Skeletal muscle tissue (tissue), 4 donors: Measurements from ENCODE around the gene CASKIN2. TPM values are rescaled to one million over a fixed set of nuclear protein-coding genes. Genes with fewer than 3 reads are reported as not detected.

Experiments
- H3K27ac ChIP-seq: one replicate; pipeline ENCODE4 v1.7.0; 2013; ENCODE audit warnings: mild to moderate bottlenecking, low read depth, low read length, inconsistent platforms
- H3K27me3 ChIP-seq, 3 donors: one replicate each; pipeline ENCODE4 v1.7.0; 2013; ENCODE audit warnings: low read length in 3 of 3; ENCODE audit not compliant: control insufficient read depth in 3 of 3, insufficient read depth in 3 of 3
- H3K36me3 ChIP-seq, 3 donors: one replicate each; pipeline ENCODE4 v1.7.0; 2013; ENCODE audit warnings: low read length in 3 of 3; ENCODE audit not compliant: control insufficient read depth in 3 of 3, insufficient read depth in 3 of 3
- H3K4me1 ChIP-seq, 3 donors: one replicate each; pipeline ENCODE4 v1.7.0; 2013; ENCODE audit warnings: low read length in 3 of 3, mild to moderate bottlenecking in 3 of 3; ENCODE audit not compliant: control insufficient read depth in 3 of 3, insufficient read depth in 3 of 3
- H3K4me3 ChIP-seq, 3 donors: one replicate each; pipeline ENCODE4 v1.7.0; 2013; ENCODE audit warnings: low read length in 3 of 3
- H3K9ac ChIP-seq, 3 donors: one replicate each; pipeline ENCODE4 v1.7.0; 2013; ENCODE audit warnings: low read length in 3 of 3, mild to moderate bottlenecking in 3 of 3, moderate library complexity in 2 of 3, low read depth in 1 of 3
- H3K9me3 ChIP-seq, 3 donors: one replicate each; pipeline ENCODE4 v1.7.0; 2013; ENCODE audit warnings: low read length in 3 of 3; ENCODE audit not compliant: control insufficient read depth in 3 of 3
- total RNA-seq: library from RNA; depleted of rRNA; stranded (reverse); fragments of >200 nt; gene quantifications from one replicate; pipeline ENCODE4 v1.2.3, GENCODE V29; 2014
- donor health status: Osteomylitis.

Gene CASKIN2
- total RNA-seq, 1 donor from 2014 or later: 8.9 TPM

GRCh38 chr17:75473246-75473645 lies 42.1 kb downstream of the CASKIN2 start:
- no peaks in the 10 kb centered on the region for H3K9me3 ChIP-seq
- no peaks in the 10 kb centered on the region for H3K27me3 ChIP-seq
- peak overlapping the region; percentile 5 for H3K27ac ChIP-seq
- H3K4me3 ChIP-seq: no peak overlapping the region
- peak overlapping the region in 1 of 3 donors; percentile 40 for H3K9ac ChIP-seq
- peaks cover 49 to 68% (median 58%) of the 10 kb centered on the region in 3 donors for H3K4me1 ChIP-seq
- peaks cover 13 to 16% (median 15%) of the 10 kb centered on the region in 3 donors for H3K36me3 ChIP-seq

- no peaks in the 10 kb centered on the region for H3K27me3 ChIP-seq
- no peak overlapping the region for H3K9ac ChIP-seq
- H3K36me3 ChIP-seq: peaks cover 13 to 16% (median 15%) of the 10 kb centered on the region in 3 donors
- no peaks in the 10 kb centered on the region for H3K9me3 ChIP-seq
- H3K4me3 ChIP-seq: no peak overlapping the region
- peaks cover 51 to 66% (median 55%) of the 10 kb centered on the region in 3 donors for H3K4me1 ChIP-seq
- H3K27ac ChIP-seq: no peak overlapping the region
These were observed 43.2 kb downstream of the CASKIN2 start for GRCh38 chr17:75472119-75472518.

- Histone ChIP-seq H3K27me3 (no peaks in the 10 kb centered on the region), H3K27ac (no peak overlapping the region), H3K4me3 (no peak overlapping the region), H3K4me1 (peaks cover 42 to 57% (median 46%) of the 10 kb centered on the region in 3 donors), H3K9ac (no peak overlapping the region), H3K36me3 (peaks cover 13 to 16% (median 15%) of the 10 kb centered on the region in 3 donors), H3K9me3 (no peaks in the 10 kb centered on the region)
These were observed 44.1 kb downstream of the CASKIN2 start for GRCh38 chr17:75471207-75471606.

GRCh38 chr17:75468779-75469373 lies 46.5 kb downstream of the CASKIN2 start:
- Histone ChIP-seq H3K9ac (peak overlapping the region; percentile 47 to 78 (median 66)), H3K9me3 (no peaks in the 10 kb centered on the region), H3K27ac (peak overlapping the region; percentile 91), H3K36me3 (peaks cover 12 to 16% (median 13%) of the 10 kb centered on the region in 3 donors), H3K4me1 (peaks cover 24 to 43% (median 31%) of the 10 kb centered on the region in 3 donors), H3K4me3 (peak overlapping the region; percentile 31 to 52 (median 51)), H3K27me3 (no peaks in the 10 kb centered on the region)

- H3K9ac ChIP-seq: peak overlapping the region; percentile 47 to 78 (median 66)
- H3K27me3 ChIP-seq: no peaks in the 10 kb centered on the region
- H3K9me3 ChIP-seq: no peaks in the 10 kb centered on the region
- peaks cover 11 to 15% (median 11%) of the 10 kb centered on the region in 3 donors for H3K36me3 ChIP-seq
- peaks cover 24 to 42% (median 30%) of the 10 kb centered on the region in 3 donors for H3K4me1 ChIP-seq
- H3K27ac ChIP-seq: peak overlapping the region; percentile 91
- peak overlapping the region; percentile 31 to 52 (median 51) for H3K4me3 ChIP-seq
These were observed 47.0 kb downstream of the CASKIN2 start for GRCh38 chr17:75468291-75468754.

GRCh38 chr17:75465039-75465438 lies 50.3 kb downstream of the CASKIN2 start:
- Histone ChIP-seq H3K36me3 (peaks cover 0 to 4% (median 4%) of the 10 kb centered on the region in 3 donors), H3K9ac (no peak overlapping the region), H3K4me3 (no peak overlapping the region), H3K9me3 (no peaks in the 10 kb centered on the region), H3K27me3 (no peaks in the 10 kb centered on the region), H3K4me1 (peaks cover 18 to 27% (median 26%) of the 10 kb centered on the region in 3 donors), H3K27ac (no peak overlapping the region)

- Histone ChIP-seq H3K9ac (no peak overlapping the region), H3K9me3 (no peaks in the 10 kb centered on the region), H3K4me1 (peaks cover 18 to 33% (median 33%) of the 10 kb centered on the region in 3 donors), H3K27ac (no peak overlapping the region), H3K36me3 (peaks cover 0 to 4% (median 0%) of the 10 kb centered on the region in 3 donors), H3K4me3 (no peak overlapping the region), H3K27me3 (no peaks in the 10 kb centered on the region)
These were observed 51.7 kb downstream of the CASKIN2 start for GRCh38 chr17:75463603-75464002.

- Histone ChIP-seq H3K27ac (peak overlapping the region; percentile 99), H3K27me3 (no peaks in the 10 kb centered on the region), H3K9ac (peak overlapping the region; percentile 36 to 74 (median 57)), H3K4me1 (peaks cover 31 to 46% (median 45%) of the 10 kb centered on the region in 3 donors), H3K9me3 (no peaks in the 10 kb centered on the region), H3K36me3 (peaks cover 0 to 4% (median 0%) of the 10 kb centered on the region in 3 donors), H3K4me3 (peak overlapping the region in 2 of 3 donors; percentile 13 to 20)
These were observed 55.0 kb downstream of the CASKIN2 start for GRCh38 chr17:75460295-75460694.

- H3K27ac ChIP-seq: peak overlapping the region; percentile 99
- H3K36me3 ChIP-seq: peaks cover 0 to 2% (median 0%) of the 10 kb centered on the region in 3 donors
- H3K27me3 ChIP-seq: no peaks in the 10 kb centered on the region
- peak overlapping the region; percentile 13 to 57 (median 41) for H3K4me3 ChIP-seq
- H3K9ac ChIP-seq: peak overlapping the region; percentile 74 to 88 (median 77)
- H3K9me3 ChIP-seq: no peaks in the 10 kb centered on the region
- peaks cover 31 to 46% (median 45%) of the 10 kb centered on the region in 3 donors for H3K4me1 ChIP-seq
These were observed 55.6 kb downstream of the CASKIN2 start for GRCh38 chr17:75459590-75460267.

- Histone ChIP-seq H3K4me3 (peak overlapping the region; percentile 13 to 57 (median 41)), H3K9ac (peak overlapping the region; percentile 74 to 88 (median 77)), H3K4me1 (peaks cover 31 to 45% (median 44%) of the 10 kb centered on the region in 3 donors), H3K9me3 (no peaks in the 10 kb centered on the region), H3K27me3 (no peaks in the 10 kb centered on the region), H3K36me3 (peaks cover 0 to 2% (median 0%) of the 10 kb centered on the region in 3 donors), H3K27ac (peak overlapping the region; percentile 99)
These were observed 56.1 kb downstream of the CASKIN2 start for GRCh38 chr17:75459246-75459589.
